ENCODE results near the gene PROC. TPM values are rescaled to one million over a fixed set of nuclear protein-coding genes. Genes with fewer than 3 reads are reported as not detected.

PROC gene
- total and polyA plus RNA-seq, 12 donors: not detected

DNA sequence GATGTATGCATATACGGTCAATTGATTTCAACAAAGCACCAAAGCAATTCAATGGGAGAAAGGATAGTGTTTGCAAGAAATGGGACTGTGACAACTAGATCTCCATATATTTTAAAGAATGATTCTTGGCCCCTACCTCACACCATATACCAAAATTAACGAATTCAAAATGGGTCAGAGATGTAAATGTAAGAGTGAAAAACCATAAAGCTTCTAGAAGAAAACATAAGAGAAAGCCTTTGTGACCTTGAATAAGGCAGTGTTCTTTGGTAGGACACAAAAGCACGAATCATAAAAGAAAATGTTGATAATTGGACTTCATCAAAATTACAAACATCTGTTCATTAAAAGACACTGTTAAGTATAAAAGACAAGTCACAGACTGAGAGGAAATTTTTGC is 5.0 kb upstream of the PROC start:
- no peak overlapping the region for H3K27ac ChIP-seq
- WGBS, 2 donors: 85 to 90% methylated on average over 3 of the region's 3 CpGs
- ATAC-seq (no peak), DNase-seq (no peak)
- no peaks in the 10 kb centered on the region for H3K36me3 ChIP-seq
- H3K27me3 ChIP-seq: peaks cover 0 to 19% (median 7%) of the 10 kb centered on the region in 7 donors
- TF ChIP-seq, protein P1, sequence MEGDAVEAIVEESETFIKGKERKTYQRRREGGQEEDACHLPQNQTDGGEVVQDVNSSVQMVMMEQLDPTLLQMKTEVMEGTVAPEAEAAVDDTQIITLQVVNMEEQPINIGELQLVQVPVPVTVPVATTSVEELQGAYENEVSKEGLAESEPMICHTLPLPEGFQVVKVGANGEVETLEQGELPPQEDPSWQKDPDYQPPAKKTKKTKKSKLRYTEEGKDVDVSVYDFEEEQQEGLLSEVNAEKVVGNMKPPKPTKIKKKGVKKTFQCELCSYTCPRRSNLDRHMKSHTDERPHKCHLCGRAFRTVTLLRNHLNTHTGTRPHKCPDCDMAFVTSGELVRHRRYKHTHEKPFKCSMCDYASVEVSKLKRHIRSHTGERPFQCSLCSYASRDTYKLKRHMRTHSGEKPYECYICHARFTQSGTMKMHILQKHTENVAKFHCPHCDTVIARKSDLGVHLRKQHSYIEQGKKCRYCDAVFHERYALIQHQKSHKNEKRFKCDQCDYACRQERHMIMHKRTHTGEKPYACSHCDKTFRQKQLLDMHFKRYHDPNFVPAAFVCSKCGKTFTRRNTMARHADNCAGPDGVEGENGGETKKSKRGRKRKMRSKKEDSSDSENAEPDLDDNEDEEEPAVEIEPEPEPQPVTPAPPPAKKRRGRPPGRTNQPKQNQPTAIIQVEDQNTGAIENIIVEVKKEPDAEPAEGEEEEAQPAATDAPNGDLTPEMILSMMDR (IDR thresholded peaks at IDR 0.05): no peak
- H3K4me1 ChIP-seq: peaks cover 8 to 64% (median 28%) of the 10 kb centered on the region in 9 donors
- intact Hi-C loops (cut with DNase I): loop anchor here in 4 of 10 donors (5.0 to 10.0 kb wide), 4 partner anchors 48 to 88 kb away; no protein-coding TSS in a partner anchor
- H3K4me3 ChIP-seq: no peak overlapping the region
- H3K9me3 ChIP-seq: peaks cover 0 to 9% (median 0%) of the 10 kb centered on the region in 11 donors

DNA sequence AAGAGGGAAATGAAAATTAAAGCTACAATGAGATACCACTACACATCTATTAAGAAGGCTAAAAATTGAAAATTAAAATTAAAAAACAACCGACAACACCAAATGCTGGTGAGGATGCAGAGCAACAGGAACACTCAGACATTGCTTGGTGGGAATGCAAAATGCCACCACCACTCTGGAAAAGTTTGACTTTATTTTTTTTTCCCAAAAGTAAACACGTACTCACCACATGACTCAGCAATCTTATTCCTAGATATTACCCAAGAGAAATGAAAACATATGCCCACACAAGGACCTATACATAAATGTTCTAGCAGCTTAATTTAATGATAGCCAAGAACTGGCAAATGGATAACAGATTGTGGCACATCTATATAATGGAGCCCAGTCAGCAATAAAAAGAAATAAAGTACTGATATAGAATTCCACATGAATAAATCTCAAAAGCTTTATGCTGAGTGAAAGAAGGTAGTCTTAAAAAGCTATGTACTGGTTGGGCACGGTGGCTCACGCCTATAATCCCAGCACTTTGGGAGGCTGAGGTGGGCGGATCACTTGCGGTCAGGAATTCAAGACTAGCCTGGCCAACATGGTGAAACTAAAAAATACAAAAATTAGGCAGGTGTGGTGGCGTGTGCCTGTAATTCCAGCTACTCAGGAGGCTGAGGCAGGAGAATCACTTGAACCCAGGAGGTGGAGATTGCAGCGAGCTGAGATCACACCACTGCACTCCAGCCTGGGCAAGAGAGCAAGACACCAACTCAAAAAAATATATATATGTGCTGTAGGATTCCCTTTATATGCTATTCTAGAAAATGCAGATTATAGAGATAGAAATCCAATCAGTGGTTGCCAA is 4.2 kb upstream of the PROC start:
- intact Hi-C loops (cut with DNase I): loop anchor here in 4 of 10 donors (5.0 to 10.0 kb wide), 4 partner anchors 49 to 89 kb away; no protein-coding TSS in a partner anchor
- Histone ChIP-seq H3K4me1 (peaks cover 8 to 56% (median 21%) of the 10 kb centered on the region in 9 donors), H3K27me3 (peaks cover 0 to 23% (median 7%) of the 10 kb centered on the region in 7 donors), H3K27ac (no peak overlapping the region), H3K36me3 (no peaks in the 10 kb centered on the region), H3K9me3 (peaks cover 0 to 9% (median 0%) of the 10 kb centered on the region in 11 donors), H3K4me3 (no peak overlapping the region)
- TF ChIP-seq, protein P1 (IDR thresholded peaks at IDR 0.05): no peak
- DNase-seq (no peak), ATAC-seq (no peak)
- 91 to 93% methylated on average over 8 of the region's 8 CpGs for WGBS, 2 donors

DNA sequence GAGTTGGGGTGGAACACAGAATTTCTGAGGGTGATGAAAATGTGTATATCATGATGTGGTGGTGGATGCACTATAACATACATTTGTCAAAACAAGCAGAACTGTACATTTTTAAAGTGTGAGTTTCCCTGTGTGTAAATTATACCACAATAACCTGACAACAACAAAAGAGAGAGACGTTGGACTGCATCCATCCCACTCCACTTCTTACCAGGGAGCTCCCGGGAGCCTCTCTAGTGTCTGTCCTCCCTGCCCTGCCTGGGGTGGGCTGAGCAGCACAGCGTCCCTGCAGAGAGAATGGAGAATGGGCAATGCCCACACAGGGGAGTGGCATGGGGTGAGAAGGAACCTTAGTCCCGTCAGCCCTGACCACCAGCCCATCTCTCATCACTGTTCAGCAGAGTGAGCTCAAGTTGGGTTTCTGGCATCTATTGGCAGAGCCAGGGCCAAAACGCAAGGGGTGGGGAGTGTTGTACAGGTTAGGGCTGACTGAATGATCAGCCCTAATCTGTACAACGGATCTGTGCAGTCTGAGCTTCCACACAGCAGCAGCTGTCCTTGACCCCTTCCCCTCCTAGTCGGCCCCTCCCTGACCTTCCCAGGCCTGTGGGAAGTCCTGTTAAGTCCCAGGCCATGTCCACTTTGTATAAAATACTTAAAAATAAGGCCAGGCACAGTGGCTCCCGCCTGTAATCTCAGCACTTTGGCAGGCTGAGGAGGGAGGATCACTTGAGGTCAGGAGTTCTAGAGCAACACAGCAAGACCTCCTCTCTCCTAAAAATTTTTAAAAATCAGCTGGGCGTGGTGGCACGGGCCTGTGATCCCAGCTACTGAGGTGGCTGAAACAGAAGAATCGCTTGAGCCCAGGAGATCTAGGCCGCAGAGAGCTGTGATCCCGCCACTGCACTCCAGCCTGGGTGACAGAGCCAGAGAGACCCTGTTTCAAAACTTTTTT is 3.3 kb upstream of the PROC start:
- intact Hi-C loops (cut with DNase I): loop anchor here in 4 of 10 donors (5.0 to 10.0 kb wide), 4 partner anchors 50 to 90 kb away; no protein-coding TSS in a partner anchor
- peaks cover 8 to 56% (median 21%) of the 10 kb centered on the region in 9 donors for H3K4me1 ChIP-seq
- TF ChIP-seq, protein P1 (IDR thresholded peaks at IDR 0.05): no peak

More for the DNA sequence above, 3.3 kb upstream of the PROC start:
- ATAC-seq (no peak), DNase-seq (no peak)
- 84 to 88% methylated on average over 13 of the region's 13 CpGs for WGBS, 2 donors
- H3K36me3 ChIP-seq: no peaks in the 10 kb centered on the region
- H3K27me3 ChIP-seq: peaks cover 0 to 23% (median 12%) of the 10 kb centered on the region in 7 donors
- no peak overlapping the region for H3K27ac ChIP-seq
- H3K4me3 ChIP-seq: no peak overlapping the region
- H3K9me3 ChIP-seq: peaks cover 0 to 9% (median 0%) of the 10 kb centered on the region in 11 donors

All from heart right ventricle (tissue), 16 donors.